PC-9 (cell line): Measurements from ENCODE around the gene ENTHD1. TPM values are rescaled to one million over a fixed set of nuclear protein-coding genes. Genes with fewer than 3 reads are reported as not detected.

Experiments
- BruUV-seq: library from RNA; stranded (reverse); fragments of 400-500 nt; replicated peaks from 2 replicates; lab custom pipeline; 2021; lab: Mats Ljungman, UMichigan
- CTCF ChIA-PET: fragments of 300-600 bp; sonication (Branson Sonifier 250); formaldehyde crosslinking; loops from one replicate; lab custom pipeline; 2022; ENCODE audit warnings: antibody characterized with exemption; lab: Charles Lee
- POLR2A ChIA-PET: fragments of 300-600 bp; sonication (Branson Sonifier 250); formaldehyde crosslinking; loops from one replicate; lab custom pipeline; 2022; ENCODE audit warnings: antibody characterized with exemption; ENCODE audit not compliant: unreplicated experiment; lab: Charles Lee
- DNase-seq, 2 experiments: peaks; one replicate each; pipeline versions ENCODE4 v3.0.0 to v3.0.0-alpha.2; 2015 to 2022; ENCODE audit warnings: mixed read lengths in 1 of 2
- H2AFZ ChIP-seq: fragments of 200-600 bp; sonication (generic); 2 replicates; pipeline ENCODE4 v1.8.1; 2017; ENCODE audit warnings: antibody characterized with exemption
- H3F3A ChIP-seq: fragments of 200-600 bp; sonication (generic); 2 replicates; pipeline ENCODE4 v1.8.1; 2017; ENCODE audit warnings: antibody characterized with exemption, mild to moderate bottlenecking, low read depth; ENCODE audit not compliant: insufficient read depth
- H3K27ac ChIP-seq: fragments of 200-600 bp; sonication (generic); 2 replicates; pipeline ENCODE4 v1.6.1; 2016; ENCODE audit warnings: mixed run types
- H3K27me3 ChIP-seq: fragments of 200-600 bp; sonication (generic); 2 replicates; pipeline ENCODE4 v1.6.1; 2016; ENCODE audit warnings: low read depth, mixed run types; ENCODE audit not compliant: insufficient read depth
- H3K36me3 ChIP-seq: fragments of 200-600 bp; sonication (generic); 2 replicates; pipeline ENCODE4 v1.6.1; 2016; ENCODE audit warnings: low read depth, mixed run types
- H3K4me1 ChIP-seq: fragments of 200-600 bp; sonication (generic); replicated peaks from 2 replicates; pipeline ENCODE4 v1.6.1; 2016; ENCODE audit warnings: mixed run types; ENCODE audit not compliant: insufficient read depth
- H3K4me2 ChIP-seq: fragments of 200-600 bp; sonication (generic); 2 replicates; pipeline ENCODE4 v1.6.1; 2017; ENCODE audit warnings: mixed run types
- H3K4me3 ChIP-seq: fragments of 200-600 bp; sonication (generic); 2 replicates; pipeline ENCODE4 v1.6.1; 2016; ENCODE audit warnings: mixed run types
- H3K79me2 ChIP-seq: fragments of 200-600 bp; sonication (generic); 2 replicates; pipeline ENCODE4 v1.6.1; 2017; ENCODE audit warnings: low read depth, mixed run types
- H3K9me2 ChIP-seq: fragments of 200-600 bp; sonication (generic); 2 replicates; pipeline ENCODE4 v1.8.1; 2017; ENCODE audit warnings: mild to moderate bottlenecking; ENCODE audit not compliant: insufficient read depth
- H3K9me3 ChIP-seq: fragments of 200-600 bp; sonication (generic); 2 replicates; pipeline ENCODE4 v1.8.1; 2016; ENCODE audit warnings: low read depth; ENCODE audit not compliant: insufficient read depth
- H4K20me1 ChIP-seq: fragments of 200-600 bp; sonication (generic); 2 replicates; pipeline ENCODE4 v1.8.1; 2017; ENCODE audit not compliant: insufficient read depth
- EZH2 ChIP-seq: fragments of 200-600 bp; sonication (generic); IDR thresholded peaks from 2 replicates; pipeline ENCODE4 v1.8.0; 2017; ENCODE audit warnings: antibody characterized with exemption, low read depth
- intact Hi-C: fragments of 100-400 bp; cut with micrococcal nuclease; formaldehyde crosslinking; loops from one replicate; pipeline ENCODE4 v1.10.0; 2022; ENCODE audit not compliant: unreplicated experiment
- total RNA-seq: library from RNA; stranded (reverse); gene quantifications from 2 replicates; pipeline ENCODE4 v1.2.3, GENCODE V29; 2021
- TF ChIP-seq, protein P1 (sequence below): fragments of 200-600 bp; sonication (generic); conservative IDR thresholded peaks from 2 replicates; pipeline ENCODE4 v1.6.1; 2017; ENCODE audit warnings: mixed run types, antibody characterized with exemption, mild to moderate bottlenecking, moderate library complexity

The ENTHD1 gene
- total RNA-seq, 1 experiment from 2014 or later = not detected

DNA sequence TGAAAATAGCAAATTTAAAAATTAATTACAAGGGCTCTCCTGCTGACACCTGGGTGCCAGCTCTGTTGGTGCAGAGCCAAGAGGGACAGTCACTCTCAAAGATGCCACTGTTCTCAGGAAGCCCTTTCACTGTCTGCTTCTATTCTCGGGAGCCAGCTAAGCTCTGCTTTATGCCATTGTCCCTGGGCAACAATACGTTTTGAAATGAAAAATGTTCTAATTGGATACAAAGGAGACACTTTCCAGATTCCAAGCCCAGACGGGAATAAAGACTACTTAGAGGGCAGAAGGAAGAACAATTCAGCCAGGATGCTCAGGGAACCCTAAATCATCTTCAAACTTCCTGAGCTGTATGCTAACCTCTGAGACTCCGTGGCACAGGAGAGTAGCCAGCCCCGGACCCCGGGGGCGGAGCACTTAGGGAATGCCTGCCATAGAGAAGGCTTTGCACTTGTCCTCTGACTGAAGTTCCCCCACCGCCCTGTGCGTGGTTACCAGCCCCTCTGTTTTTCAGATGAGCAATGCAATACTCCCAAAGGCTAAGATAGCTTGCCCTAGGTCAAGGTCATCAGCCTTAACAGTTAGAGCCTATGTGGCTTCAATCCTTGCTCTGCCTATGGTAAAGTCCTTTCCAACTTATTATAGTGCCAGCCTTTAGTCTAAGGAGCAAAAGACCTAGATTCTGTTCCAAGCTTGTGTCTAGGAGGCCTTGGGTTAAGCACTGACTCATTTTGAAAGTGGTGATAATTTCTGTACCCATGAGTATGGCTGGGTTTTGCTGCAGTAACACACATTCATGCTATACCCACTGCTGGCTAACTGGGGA is 172.1 kb downstream of the ENTHD1 start:
- Histone ChIP-seq H3K4me1 (no peaks in the 10 kb centered on the region), H4K20me1 (no peaks in the 10 kb centered on the region), H3K27me3 (peaks cover 47% of the 10 kb centered on the region), H3F3A (no peaks in the 10 kb centered on the region), H3K9me2 (no peaks in the 10 kb centered on the region), H2AFZ (no peak overlapping the region), H3K4me2 (no peak overlapping the region), H3K36me3 (no peaks in the 10 kb centered on the region), H3K27ac (no peak overlapping the region), H3K9me3 (no peaks in the 10 kb centered on the region), H3K4me3 (no peak overlapping the region), H3K79me2 (no peaks in the 10 kb centered on the region)
- POLR2A ChIA-PET = no interaction called here
- TF ChIP-seq EZH2 = no peak
- TF ChIP-seq, protein P1, sequence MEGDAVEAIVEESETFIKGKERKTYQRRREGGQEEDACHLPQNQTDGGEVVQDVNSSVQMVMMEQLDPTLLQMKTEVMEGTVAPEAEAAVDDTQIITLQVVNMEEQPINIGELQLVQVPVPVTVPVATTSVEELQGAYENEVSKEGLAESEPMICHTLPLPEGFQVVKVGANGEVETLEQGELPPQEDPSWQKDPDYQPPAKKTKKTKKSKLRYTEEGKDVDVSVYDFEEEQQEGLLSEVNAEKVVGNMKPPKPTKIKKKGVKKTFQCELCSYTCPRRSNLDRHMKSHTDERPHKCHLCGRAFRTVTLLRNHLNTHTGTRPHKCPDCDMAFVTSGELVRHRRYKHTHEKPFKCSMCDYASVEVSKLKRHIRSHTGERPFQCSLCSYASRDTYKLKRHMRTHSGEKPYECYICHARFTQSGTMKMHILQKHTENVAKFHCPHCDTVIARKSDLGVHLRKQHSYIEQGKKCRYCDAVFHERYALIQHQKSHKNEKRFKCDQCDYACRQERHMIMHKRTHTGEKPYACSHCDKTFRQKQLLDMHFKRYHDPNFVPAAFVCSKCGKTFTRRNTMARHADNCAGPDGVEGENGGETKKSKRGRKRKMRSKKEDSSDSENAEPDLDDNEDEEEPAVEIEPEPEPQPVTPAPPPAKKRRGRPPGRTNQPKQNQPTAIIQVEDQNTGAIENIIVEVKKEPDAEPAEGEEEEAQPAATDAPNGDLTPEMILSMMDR = no peak
- no TSS peak for BruUV-seq
- intact Hi-C loops = no loop called here
- no peak for DNase-seq
- CTCF ChIA-PET = no interaction called here

DNA sequence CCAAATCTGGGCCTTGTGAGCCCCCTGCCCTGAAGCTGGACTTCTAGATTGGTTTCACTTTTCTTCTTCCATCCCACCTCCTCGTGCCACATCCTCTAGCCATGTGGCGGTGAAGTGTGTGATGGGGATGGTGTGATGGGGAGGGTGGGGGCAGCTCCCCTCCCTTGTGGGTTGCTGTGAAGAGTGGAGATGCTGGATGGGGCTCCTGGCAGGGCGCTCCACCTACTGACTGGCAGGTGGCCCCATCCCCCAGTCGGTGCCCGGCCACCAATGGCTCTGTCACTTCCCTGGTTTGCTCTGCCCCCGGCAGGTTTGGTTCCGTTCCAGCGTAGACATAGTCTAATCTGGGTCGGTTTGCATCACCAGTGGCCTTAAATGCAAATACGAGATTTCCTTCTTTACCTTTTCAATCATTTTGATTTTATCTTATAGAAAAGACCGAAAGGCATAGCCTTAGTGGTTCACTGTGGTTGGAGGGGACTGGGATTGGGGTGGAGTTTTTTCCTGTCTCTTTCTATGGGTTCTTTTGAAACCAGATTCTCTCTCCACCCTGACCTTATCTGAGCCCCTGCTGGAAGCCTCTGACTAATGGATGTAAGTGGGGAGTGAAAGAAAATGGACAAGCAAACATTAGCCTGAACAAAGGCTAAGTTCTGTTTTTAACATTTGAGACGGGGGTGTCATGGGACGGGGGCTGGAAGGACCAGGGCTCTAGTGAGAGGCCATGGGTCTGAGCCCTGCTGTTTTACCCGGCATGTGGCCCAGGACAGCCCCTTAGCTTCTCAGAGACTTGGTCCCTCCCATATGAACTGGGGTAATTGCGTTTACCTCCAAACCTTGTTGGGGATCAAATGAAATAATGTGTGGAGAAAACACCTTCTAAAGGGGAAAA is 173.8 kb downstream of the ENTHD1 start:
- Histone ChIP-seq H3F3A (no peaks in the 10 kb centered on the region), H3K27ac (no peak overlapping the region), H3K9me2 (no peaks in the 10 kb centered on the region), H3K36me3 (no peaks in the 10 kb centered on the region), H3K79me2 (no peaks in the 10 kb centered on the region), H3K9me3 (no peaks in the 10 kb centered on the region), H3K4me2 (no peak overlapping the region), H2AFZ (no peak overlapping the region), H3K27me3 (peaks cover 36% of the 10 kb centered on the region), H3K4me3 (no peak overlapping the region), H3K4me1 (no peaks in the 10 kb centered on the region), H4K20me1 (no peaks in the 10 kb centered on the region)
- ChIA-PET CTCF (no interaction called here), POLR2A (no interaction called here)
- DNase-seq = no peak
- intact Hi-C loops = no loop called here
- TF ChIP-seq EZH2 = no peak
- TF ChIP-seq, protein P1 = no peak
- BruUV-seq = no TSS peak

DNA sequence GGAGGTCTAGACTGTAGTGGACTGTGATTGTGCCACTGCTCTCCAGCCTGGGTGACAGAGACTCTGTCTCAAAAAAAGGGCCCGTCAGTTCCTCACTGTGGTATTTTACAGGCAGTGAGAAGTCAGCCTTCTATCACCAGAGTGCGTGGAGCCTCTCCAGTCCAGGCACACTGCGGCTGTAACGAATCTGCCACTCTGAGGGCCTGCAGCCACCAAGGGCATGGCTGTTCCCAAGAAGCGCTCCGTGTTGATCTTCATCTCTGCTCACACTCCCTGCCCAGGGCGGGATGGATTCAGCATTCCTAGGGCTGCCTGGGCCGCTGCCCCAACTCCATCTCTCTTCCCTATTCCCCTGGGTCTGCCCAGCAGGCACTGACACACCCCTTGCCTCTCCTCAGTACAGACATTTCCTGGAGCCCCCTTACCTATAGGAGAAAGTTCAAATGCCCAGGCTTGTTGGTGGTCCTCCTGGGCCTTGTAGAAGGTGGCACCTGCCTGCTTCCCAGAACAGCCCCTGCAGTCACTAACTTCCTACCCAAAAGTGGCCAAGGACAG is 174.6 kb downstream of the ENTHD1 start:
- Histone ChIP-seq H3K4me2 (no peak overlapping the region), H2AFZ (no peak overlapping the region), H3F3A (no peaks in the 10 kb centered on the region), H3K4me3 (no peak overlapping the region), H3K9me3 (no peaks in the 10 kb centered on the region), H3K79me2 (no peaks in the 10 kb centered on the region), H3K4me1 (no peaks in the 10 kb centered on the region), H4K20me1 (no peaks in the 10 kb centered on the region), H3K36me3 (no peaks in the 10 kb centered on the region), H3K9me2 (no peaks in the 10 kb centered on the region), H3K27me3 (peaks cover 39% of the 10 kb centered on the region), H3K27ac (no peak overlapping the region)
- TF ChIP-seq, protein P1 = no peak
- TF ChIP-seq EZH2 = no peak
- DNase-seq = no peak
- ChIA-PET CTCF (no interaction called here), POLR2A (no interaction called here)
- no TSS peak for BruUV-seq
- intact Hi-C loops = no loop called here
